Kidney epithelial cell (primary cell): Measurements from ENCODE around the gene TBC1D16. TPM values are rescaled to one million over a fixed set of nuclear protein-coding genes. Genes with fewer than 3 reads are reported as not detected.

ENCODE experiments used
- DNase-seq: peaks from one replicate; pipeline ENCODE4 v3.0.0-alpha.2; 2010; ENCODE audit warnings: low read depth
- H3K27me3 ChIP-seq: 2 replicates; pipeline ENCODE4 v1.6.0; 2011; ENCODE audit warnings: low read length; ENCODE audit not compliant: control insufficient read depth, insufficient read depth
- H3K36me3 ChIP-seq: 2 replicates; pipeline ENCODE4 v1.5.1; 2011; ENCODE audit warnings: low read length; ENCODE audit not compliant: control insufficient read depth, insufficient read depth
- H3K4me3 ChIP-seq: 2 replicates; pipeline ENCODE4 v1.5.1; 2011; ENCODE audit warnings: low read depth, mild to moderate bottlenecking, control low read depth, low read length
- total RNA-seq: library from RNA; depleted of rRNA; stranded (reverse); fragments of >200 nt; gene quantifications from 2 replicates; pipeline ENCODE4 v1.2.3, GENCODE V29; 2015
- TF ChIP-seq, protein P1 (sequence below): IDR thresholded peaks from 2 replicates; pipeline ENCODE4 v1.5.1; 2011; ENCODE audit warnings: mild to moderate bottlenecking, moderate library complexity, low read length, control low read depth, inconsistent platforms; ENCODE audit not compliant: insufficient read depth, poor library complexity, severe bottlenecking

TBC1D16 gene
- total RNA-seq, 1 donor from 2014 or later = 58.5 TPM

DNA sequence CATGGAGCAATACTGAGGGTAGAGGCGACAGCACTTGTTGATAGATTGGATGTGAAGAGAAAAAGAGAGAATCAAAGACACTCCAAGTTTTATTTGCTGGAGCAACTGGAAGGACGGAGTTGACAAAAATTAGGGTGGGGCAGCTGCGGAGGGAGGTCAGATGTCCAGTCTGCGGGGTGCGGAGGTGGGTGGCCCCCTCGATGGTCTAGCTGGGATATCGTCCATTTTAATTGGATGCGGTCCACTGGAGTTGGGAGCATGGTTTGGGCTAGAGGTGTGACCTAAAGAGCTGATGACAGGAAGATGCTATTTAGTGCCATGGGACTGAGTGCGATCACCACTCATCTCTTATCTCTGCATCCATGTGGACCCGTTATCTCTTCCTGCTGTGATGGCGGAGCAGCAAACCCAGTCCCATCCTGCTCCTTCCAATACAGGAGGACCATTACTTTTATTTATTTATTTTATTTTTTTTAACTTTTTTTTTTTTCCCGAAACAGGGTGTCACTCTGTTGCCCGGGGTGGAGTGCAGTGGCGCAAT lies 148.2 kb downstream of the TBC1D16 start:
- no peak overlapping the region for H3K4me3 ChIP-seq
- no peak for DNase-seq
- H3K36me3 ChIP-seq = no peaks in the 10 kb centered on the region
- TF ChIP-seq, protein P1, sequence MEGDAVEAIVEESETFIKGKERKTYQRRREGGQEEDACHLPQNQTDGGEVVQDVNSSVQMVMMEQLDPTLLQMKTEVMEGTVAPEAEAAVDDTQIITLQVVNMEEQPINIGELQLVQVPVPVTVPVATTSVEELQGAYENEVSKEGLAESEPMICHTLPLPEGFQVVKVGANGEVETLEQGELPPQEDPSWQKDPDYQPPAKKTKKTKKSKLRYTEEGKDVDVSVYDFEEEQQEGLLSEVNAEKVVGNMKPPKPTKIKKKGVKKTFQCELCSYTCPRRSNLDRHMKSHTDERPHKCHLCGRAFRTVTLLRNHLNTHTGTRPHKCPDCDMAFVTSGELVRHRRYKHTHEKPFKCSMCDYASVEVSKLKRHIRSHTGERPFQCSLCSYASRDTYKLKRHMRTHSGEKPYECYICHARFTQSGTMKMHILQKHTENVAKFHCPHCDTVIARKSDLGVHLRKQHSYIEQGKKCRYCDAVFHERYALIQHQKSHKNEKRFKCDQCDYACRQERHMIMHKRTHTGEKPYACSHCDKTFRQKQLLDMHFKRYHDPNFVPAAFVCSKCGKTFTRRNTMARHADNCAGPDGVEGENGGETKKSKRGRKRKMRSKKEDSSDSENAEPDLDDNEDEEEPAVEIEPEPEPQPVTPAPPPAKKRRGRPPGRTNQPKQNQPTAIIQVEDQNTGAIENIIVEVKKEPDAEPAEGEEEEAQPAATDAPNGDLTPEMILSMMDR = no peak
- H3K27me3 ChIP-seq = peaks cover 17% of the 10 kb centered on the region

DNA sequence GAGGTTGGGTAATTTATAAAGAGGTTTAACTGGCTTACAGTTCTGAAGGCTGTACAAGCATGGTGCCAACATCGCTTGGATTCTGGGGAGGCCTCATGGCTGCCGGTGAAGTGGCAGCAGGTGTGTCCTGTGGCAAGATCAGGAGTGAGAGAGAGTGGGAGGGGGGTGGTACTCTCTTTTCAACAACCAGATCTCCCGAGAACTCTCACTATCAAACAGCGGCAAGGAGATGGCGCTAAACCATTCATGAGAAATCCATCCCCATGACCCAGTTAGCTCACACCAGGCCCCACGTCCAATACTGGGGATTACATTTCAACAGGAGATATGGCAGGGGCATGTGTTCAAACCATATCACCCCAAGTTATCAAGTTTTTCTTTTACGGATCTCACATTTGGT lies 152.5 kb downstream of the TBC1D16 start:
- TF ChIP-seq, protein P1 = no peak
- DNase-seq = no peak

More for the DNA sequence above, 152.5 kb downstream of the TBC1D16 start:
- Histone ChIP-seq H3K4me3 (no peak overlapping the region), H3K36me3 (no peaks in the 10 kb centered on the region), H3K27me3 (no peaks in the 10 kb centered on the region)

Other genes starting within 250 kb of the TBC1D16 start
- 2.5 and 2.7 TPM in 2 replicates for gene CBX8, start 238.8 kb downstream of the TBC1D16 start, total RNA-seq
- 24.0 and 28.6 TPM in 2 replicates for gene CBX4, start 196.4 kb downstream of the TBC1D16 start, total RNA-seq
- gene CCDC40, start 770 bp upstream of the TBC1D16 start, total RNA-seq = 4.4 and 4.8 TPM in 2 replicates
- gene GAA, start 65.7 kb upstream of the TBC1D16 start, total RNA-seq = 60.9 and 90.6 TPM in 2 replicates
- 74.1 and 80.7 TPM in 2 replicates for gene EIF4A3, start 111.3 kb upstream of the TBC1D16 start, total RNA-seq
- 2.0 TPM in 1 of 2 replicates, not detected in the other for gene CARD14, start 134.2 kb upstream of the TBC1D16 start, total RNA-seq
- gene SGSH, start 184.5 kb upstream of the TBC1D16 start, total RNA-seq = 22.7 and 26.4 TPM in 2 replicates
- gene SLC26A11, start 184.6 kb upstream of the TBC1D16 start, total RNA-seq = 14.4 and 19.1 TPM in 2 replicates
- gene RNF213, start 225.0 kb upstream of the TBC1D16 start, total RNA-seq = 111 and 141 TPM in 2 replicates